Ovary (tissue), 10 donors: Measurements from ENCODE around the gene ALDOB. TPM values are rescaled to one million over a fixed set of nuclear protein-coding genes. Genes with fewer than 3 reads are reported as not detected.

Experiments
- DNase-seq, 5 donors: peaks; one replicate each; pipeline ENCODE4 v3.0.0-alpha.2; 2019 to 2020
- H3K27ac ChIP-seq, 2 donors: fragments of 200-600 bp; one replicate each; pipeline versions ENCODE4 v1.5.1 to v1.8.0; 2019 to 2022
- H3K27me3 ChIP-seq: fragments of 200-600 bp; one replicate; pipeline ENCODE4 v1.8.0; 2022
- H3K36me3 ChIP-seq: fragments of 200-600 bp; sonication (generic); one replicate; pipeline ENCODE4 v1.5.1; 2019
- H3K4me1 ChIP-seq: one replicate; pipeline ENCODE4 v1.8.1; 2013; ENCODE audit warnings: mild to moderate bottlenecking, moderate library complexity; ENCODE audit not compliant: insufficient read depth
- H3K4me3 ChIP-seq: fragments of 200-600 bp; sonication (generic); one replicate; pipeline ENCODE4 v1.5.1; 2017
- H3K9me3 ChIP-seq, 2 donors: fragments of 200-600 bp in 1 of 2; sonication (generic) in 1 of 2; one replicate each; pipeline versions ENCODE4 v1.5.1 to v1.8.1; 2013 to 2019; ENCODE audit warnings: mild to moderate bottlenecking in 1 of 2, moderate library complexity in 1 of 2
- EP300 ChIP-seq: sonication (generic); formaldehyde crosslinking; IDR thresholded peaks from one replicate; pipeline ENCODE4 v1.6.1; 2017; ENCODE audit warnings: antibody characterized with exemption
- POLR2A ChIP-seq: fragments of 450-650 bp; IDR thresholded peaks from one replicate; pipeline ENCODE4 v1.6.1; 2017; ENCODE audit warnings: antibody characterized with exemption, mild to moderate bottlenecking, moderate library complexity
- WGBS, 3 donors: extraction: QIAGEN DNeasy Blood & Tissue Kit in 1 of 3; methylation state at CpG; one replicate each; pipeline versions ENCODE4 v1.1.5 to v1.1.7; 2013 to 2017; 5-methylcytosine and 5-hydroxymethylcytosine counted together
- intact Hi-C, 4 donors: fragments of 100-400 bp; cut with DNase I; formaldehyde crosslinking; loops; one replicate each; pipeline versions ENCODE4 v1.11.0 to v1.15.1; 2022 to 2023
- long read RNA-seq, 3 donors: library from polyadenylated mRNA in 2 of 3; unstranded in 2 of 3; transcript quantifications; one replicate each; pipeline ENCODE4 v2.0.0 and lab custom pipeline, GENCODE V29; 2021 to 2026
- polyA plus RNA-seq, 2 donors: library from polyadenylated mRNA; stranded (reverse); fragments of 200-250 nt in 1 of 2; fragments of 350-450 nt in 1 of 2; fragmentation: Illumina TruSeq in 1 of 2; extraction: RNeasy Lipid Tissue Mini Kit (QIAGEN cat#74804) in 1 of 2; gene quantifications; one replicate each; pipeline ENCODE4 v1.2.3, GENCODE V29; 2013 to 2014
- total RNA-seq, 7 donors: library from RNA; depleted of rRNA in 2 of 7; stranded (reverse); fragments of >200 nt in 2 of 7; fragmentation: NEBNext Ultra II Directional in 3 of 7; extraction: Animal tissue kit (Norgen Biotek cat#: 25700) in 3 of 7; gene quantifications; one replicate each; pipeline versions ENCODE4 v1.1.0 to v1.2.4, GENCODE V29; 2016 to 2023
- TF ChIP-seq, protein P1 (sequence below), 3 donors: fragments of 450-650 bp in 2 of 3; fragments of 200-600 bp in 1 of 3; IDR thresholded peaks; one replicate each; pipeline versions ENCODE4 v1.5.1 to v1.8.0; 2016 to 2022; ENCODE audit warnings: antibody characterized with exemption in 3 of 3, mild to moderate bottlenecking in 1 of 3
- donor health status: DM: no; HTN: no; CAD: no; lungs with moderate emphysema.
- donor health status: DM: no; HTN: no; CAD: no.
- donor health status: Bipolar disorder and iron deficiency.
- donor health status: DM: yes; HTN: yes; CAD: no.
- donor health status: DM: no; HTN: no; CAD: no.
- donor health status: DM: yes; HTN: yes; CAD: no.

The ALDOB gene
- 10 to 100 TPM in 1 of 7 donors, 1 to 10 TPM in 2, under 1 TPM in 2, not detected in 2; 0.37 to 14.7 (median 1.0) TPM for total RNA-seq
- under 1 TPM; 0.18 to 0.27 TPM for polyA plus RNA-seq
- long read RNA-seq, donor 1 = 0 reads
- long read RNA-seq, donor 2 = 0 reads
- long read RNA-seq, donor 3 = 0 reads

DNA sequence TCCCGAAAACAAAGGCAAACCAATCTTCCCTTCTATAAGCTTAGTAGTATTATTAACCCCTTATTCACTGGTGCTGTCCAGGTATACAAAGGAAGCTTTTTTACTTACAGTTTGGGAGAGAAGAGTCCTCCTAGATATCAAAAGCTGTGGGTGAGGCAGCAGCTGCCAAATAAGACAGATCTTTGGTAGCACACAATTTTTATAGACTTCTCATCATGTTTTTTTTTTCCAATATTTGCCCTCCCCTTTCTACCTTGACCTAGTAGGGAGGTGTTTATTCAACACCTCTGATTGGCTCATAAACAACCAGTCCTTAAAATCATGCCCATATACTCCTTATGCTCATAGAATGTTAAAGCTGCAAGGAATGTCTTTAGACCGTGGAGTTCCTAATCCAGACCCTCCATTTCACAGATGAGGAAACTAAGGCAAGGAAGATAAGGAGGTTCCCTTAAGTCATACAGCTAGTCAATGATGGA is at the start of gene ALDOB:
TSS of gene ALDOB (minus strand) at position 174 of the 479 bp plus-strand sequence. CDS start 4,887 bp downstream, outside the sequence.
- Histone ChIP-seq H3K27ac (no peak within 1 kb of the TSS), H3K27me3 (no peaks in the 10 kb centered on the region), H3K4me3 (no peak within 1 kb of the TSS), H3K4me1 (no peaks in the 10 kb centered on the region), H3K36me3 (no peaks in the 10 kb centered on the region), H3K9me3 (no peaks in the 10 kb centered on the region)
- TF ChIP-seq POLR2A = no peak
- no peak for TF ChIP-seq EP300
- TF ChIP-seq, protein P1, sequence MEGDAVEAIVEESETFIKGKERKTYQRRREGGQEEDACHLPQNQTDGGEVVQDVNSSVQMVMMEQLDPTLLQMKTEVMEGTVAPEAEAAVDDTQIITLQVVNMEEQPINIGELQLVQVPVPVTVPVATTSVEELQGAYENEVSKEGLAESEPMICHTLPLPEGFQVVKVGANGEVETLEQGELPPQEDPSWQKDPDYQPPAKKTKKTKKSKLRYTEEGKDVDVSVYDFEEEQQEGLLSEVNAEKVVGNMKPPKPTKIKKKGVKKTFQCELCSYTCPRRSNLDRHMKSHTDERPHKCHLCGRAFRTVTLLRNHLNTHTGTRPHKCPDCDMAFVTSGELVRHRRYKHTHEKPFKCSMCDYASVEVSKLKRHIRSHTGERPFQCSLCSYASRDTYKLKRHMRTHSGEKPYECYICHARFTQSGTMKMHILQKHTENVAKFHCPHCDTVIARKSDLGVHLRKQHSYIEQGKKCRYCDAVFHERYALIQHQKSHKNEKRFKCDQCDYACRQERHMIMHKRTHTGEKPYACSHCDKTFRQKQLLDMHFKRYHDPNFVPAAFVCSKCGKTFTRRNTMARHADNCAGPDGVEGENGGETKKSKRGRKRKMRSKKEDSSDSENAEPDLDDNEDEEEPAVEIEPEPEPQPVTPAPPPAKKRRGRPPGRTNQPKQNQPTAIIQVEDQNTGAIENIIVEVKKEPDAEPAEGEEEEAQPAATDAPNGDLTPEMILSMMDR (IDR thresholded peaks at IDR 0.05) = no peak
- DNase-seq = no peak
- intact Hi-C loops = no loop called here
- 48 to 54% (median 54%) methylated on average over 2 of the region's 2 CpGs for WGBS, 3 donors

DNA sequence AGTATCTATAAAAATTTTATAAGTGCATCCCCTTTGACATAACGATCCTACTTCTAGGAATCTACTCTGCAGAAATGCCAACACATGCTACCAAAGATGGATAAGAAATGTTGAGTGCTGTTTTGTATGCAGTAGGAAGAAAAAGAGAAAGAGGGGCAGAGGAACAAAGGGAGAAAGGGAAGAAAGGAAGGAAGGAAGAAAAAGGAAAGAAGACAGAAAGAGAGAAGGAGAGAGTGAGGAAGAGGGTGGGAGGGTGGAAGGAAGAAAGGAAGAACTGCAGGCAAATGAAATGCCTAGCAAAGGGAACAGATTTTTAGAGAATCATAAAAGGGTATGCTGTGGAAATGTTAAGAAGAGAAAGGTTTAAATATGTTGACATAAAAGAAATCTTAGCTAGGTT is 48.5 kb upstream of the ALDOB start:
- WGBS, 3 donors = 69 to 81% (median 71%) methylated on average over 1 of the region's 1 CpG
- Histone ChIP-seq H3K27ac (no peak overlapping the region), H3K9me3 (no peaks in the 10 kb centered on the region), H3K36me3 (no peaks in the 10 kb centered on the region), H3K4me1 (peaks cover 7% of the 10 kb centered on the region), H3K4me3 (no peak overlapping the region), H3K27me3 (no peaks in the 10 kb centered on the region)
- TF ChIP-seq EP300 = no peak
- TF ChIP-seq, protein P1 (IDR thresholded peaks at IDR 0.05) = no peak
- TF ChIP-seq POLR2A = no peak
- DNase-seq = no peak
- intact Hi-C loops = no loop called here

DNA sequence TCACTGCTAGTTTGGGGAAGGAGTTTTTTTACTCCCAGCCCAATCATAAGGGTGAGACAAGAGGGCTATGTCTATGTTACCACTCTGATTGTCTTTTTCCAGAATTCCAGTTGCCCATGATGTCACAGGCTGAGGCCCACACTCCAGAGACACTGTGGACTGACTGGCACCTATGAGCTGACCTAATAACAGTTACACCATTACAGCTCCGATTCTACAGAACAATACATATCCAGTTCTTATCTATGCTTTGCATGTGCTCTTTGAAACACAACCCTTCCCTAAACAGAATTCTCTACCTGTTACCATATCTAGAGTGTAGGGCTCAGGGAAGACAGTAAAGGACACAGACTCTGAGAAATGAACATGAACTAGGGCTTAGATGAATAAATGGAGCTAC is 45.7 kb upstream of the ALDOB start:
- Histone ChIP-seq H3K4me1 (peaks cover 12% of the 10 kb centered on the region), H3K4me3 (no peak overlapping the region), H3K9me3 (no peaks in the 10 kb centered on the region), H3K27ac (no peak overlapping the region), H3K27me3 (no peaks in the 10 kb centered on the region), H3K36me3 (no peaks in the 10 kb centered on the region)
- no peak for DNase-seq
- 83 to 95% (median 91%) methylated on average over 1 of the region's 1 CpG for WGBS, 3 donors
- TF ChIP-seq EP300 = no peak
- TF ChIP-seq, protein P1 (IDR thresholded peaks at IDR 0.05) = no peak
- no peak for TF ChIP-seq POLR2A
- intact Hi-C loops = no loop called here

DNA sequence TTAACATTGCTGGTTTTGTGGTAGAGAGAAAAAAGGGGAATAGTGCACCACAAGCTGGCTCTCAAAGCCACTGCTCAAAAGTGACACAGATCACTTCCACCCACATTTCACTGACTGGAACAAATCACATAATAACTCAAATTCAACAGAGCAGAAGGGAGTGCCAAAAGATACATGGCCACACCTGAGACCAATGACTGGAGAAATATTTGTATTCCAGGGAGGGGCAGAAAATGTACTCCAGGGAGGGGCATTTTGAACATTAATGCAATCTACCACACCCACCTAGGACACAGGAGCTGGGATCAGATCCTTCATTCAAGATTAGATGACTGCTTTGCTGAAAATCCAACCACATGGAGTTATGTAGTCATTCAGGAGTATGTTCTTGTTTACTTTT is 44.8 kb upstream of the ALDOB start:
- no peak overlapping the region for H3K27ac ChIP-seq
- TF ChIP-seq EP300 (no peak), POLR2A (no peak)
- TF ChIP-seq, protein P1 (IDR thresholded peaks at IDR 0.05) = no peak
- no peaks in the 10 kb centered on the region for H3K36me3 ChIP-seq
- no peaks in the 10 kb centered on the region for H3K27me3 ChIP-seq
- intact Hi-C loops = no loop called here
- no peaks in the 10 kb centered on the region for H3K9me3 ChIP-seq
- DNase-seq = no peak
- peaks cover 12% of the 10 kb centered on the region for H3K4me1 ChIP-seq
- H3K4me3 ChIP-seq = no peak overlapping the region
